ENCODE results near the gene COX5B. TPM values are rescaled to one million over a fixed set of nuclear protein-coding genes. Genes with fewer than 3 reads are reported as not detected.

Gene COX5B
- polyA plus RNA-seq, 1 donor from 2014 or later, result 616 TPM

- Histone ChIP-seq H3K9ac (ENCODE audit: low read length) (no peak overlapping the region), H3K9me2 (ENCODE audit: insufficient read depth, low read length) (no peaks in the 10 kb centered on the region), H3F3A (ENCODE audit: insufficient read depth, low read length, poor library complexity, severe bottlenecking) (no peaks in the 10 kb centered on the region), H4K20me1 (ENCODE audit: insufficient read depth) (no peaks in the 10 kb centered on the region), H3K27me3 (ENCODE audit: insufficient read depth, low read depth, low read length) (no peaks in the 10 kb centered on the region), H3K27ac (ENCODE audit: low read length) (no peak overlapping the region), H2AFZ (ENCODE audit: low read depth, low read length) (no peak overlapping the region), H3K79me2 (replicated peaks; ENCODE audit: insufficient read depth, low read length) (peaks cover 16% of the 10 kb centered on the region), H3K36me3 (ENCODE audit: insufficient read depth, low read length) (no peaks in the 10 kb centered on the region), H3K4me2 (ENCODE audit: low read length) (peak overlapping the region; percentile 49), H3K4me3 (ENCODE audit: low read length) (peak overlapping the region; percentile 89), H3K9me3 (ENCODE audit: low read length) (no peaks in the 10 kb centered on the region)
- TF ChIP-seq, protein P1, sequence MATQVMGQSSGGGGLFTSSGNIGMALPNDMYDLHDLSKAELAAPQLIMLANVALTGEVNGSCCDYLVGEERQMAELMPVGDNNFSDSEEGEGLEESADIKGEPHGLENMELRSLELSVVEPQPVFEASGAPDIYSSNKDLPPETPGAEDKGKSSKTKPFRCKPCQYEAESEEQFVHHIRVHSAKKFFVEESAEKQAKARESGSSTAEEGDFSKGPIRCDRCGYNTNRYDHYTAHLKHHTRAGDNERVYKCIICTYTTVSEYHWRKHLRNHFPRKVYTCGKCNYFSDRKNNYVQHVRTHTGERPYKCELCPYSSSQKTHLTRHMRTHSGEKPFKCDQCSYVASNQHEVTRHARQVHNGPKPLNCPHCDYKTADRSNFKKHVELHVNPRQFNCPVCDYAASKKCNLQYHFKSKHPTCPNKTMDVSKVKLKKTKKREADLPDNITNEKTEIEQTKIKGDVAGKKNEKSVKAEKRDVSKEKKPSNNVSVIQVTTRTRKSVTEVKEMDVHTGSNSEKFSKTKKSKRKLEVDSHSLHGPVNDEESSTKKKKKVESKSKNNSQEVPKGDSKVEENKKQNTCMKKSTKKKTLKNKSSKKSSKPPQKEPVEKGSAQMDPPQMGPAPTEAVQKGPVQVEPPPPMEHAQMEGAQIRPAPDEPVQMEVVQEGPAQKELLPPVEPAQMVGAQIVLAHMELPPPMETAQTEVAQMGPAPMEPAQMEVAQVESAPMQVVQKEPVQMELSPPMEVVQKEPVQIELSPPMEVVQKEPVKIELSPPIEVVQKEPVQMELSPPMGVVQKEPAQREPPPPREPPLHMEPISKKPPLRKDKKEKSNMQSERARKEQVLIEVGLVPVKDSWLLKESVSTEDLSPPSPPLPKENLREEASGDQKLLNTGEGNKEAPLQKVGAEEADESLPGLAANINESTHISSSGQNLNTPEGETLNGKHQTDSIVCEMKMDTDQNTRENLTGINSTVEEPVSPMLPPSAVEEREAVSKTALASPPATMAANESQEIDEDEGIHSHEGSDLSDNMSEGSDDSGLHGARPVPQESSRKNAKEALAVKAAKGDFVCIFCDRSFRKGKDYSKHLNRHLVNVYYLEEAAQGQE (IDR thresholded peaks at IDR 0.05; ENCODE audit: borderline replicate concordance), result no peak
- TF ChIP-seq SMC3 (conservative IDR thresholded peaks at IDR 0.05; ENCODE audit: poor library complexity) (no peak), RAD21 (conservative IDR thresholded peaks at IDR 0.05) (no peak), EZH2 (IDR thresholded peaks at IDR 0.05; ENCODE audit: borderline replicate concordance, insufficient read depth, low read length, poor library complexity, severe bottlenecking) (no peak)
These were observed 1.1 kb downstream of the COX5B start for GRCh38 chr2:97646977-97647376.

GRCh38 chr2:97651114-97651513 is 5.3 kb downstream of the COX5B start:
- Histone ChIP-seq H3K27ac (ENCODE audit: low read length) (no peak overlapping the region), H3K4me3 (ENCODE audit: low read length) (no peak overlapping the region), H3K36me3 (ENCODE audit: insufficient read depth, low read length) (no peaks in the 10 kb centered on the region), H3K79me2 (replicated peaks; ENCODE audit: insufficient read depth, low read length) (peaks cover 14% of the 10 kb centered on the region), H3K4me2 (ENCODE audit: low read length) (no peak overlapping the region), H3K9me2 (ENCODE audit: insufficient read depth, low read length) (no peaks in the 10 kb centered on the region), H3K9ac (ENCODE audit: low read length) (no peak overlapping the region), H2AFZ (ENCODE audit: low read depth, low read length) (no peak overlapping the region), H3K27me3 (ENCODE audit: insufficient read depth, low read depth, low read length) (no peaks in the 10 kb centered on the region), H3K9me3 (ENCODE audit: low read length) (no peaks in the 10 kb centered on the region), H3F3A (ENCODE audit: insufficient read depth, low read length, poor library complexity, severe bottlenecking) (no peaks in the 10 kb centered on the region), H4K20me1 (ENCODE audit: insufficient read depth) (no peaks in the 10 kb centered on the region)
- TF ChIP-seq, protein P1 (IDR thresholded peaks at IDR 0.05; ENCODE audit: borderline replicate concordance), result no peak
- TF ChIP-seq CTCF (IDR thresholded peaks at IDR 0.05; ENCODE audit: poor library complexity, severe bottlenecking), result no peak
- no peak for TF ChIP-seq MXI1 (conservative IDR thresholded peaks at IDR 0.05; ENCODE audit: poor library complexity, severe bottlenecking)
